K562 (cell line): ENCODE results near the gene WWOX.

Experiments
- ETV6 ChIP-seq, 3 experiments: fragments of 150-350 bp in 1 of 3; sonication (generic) in 1 of 3; formaldehyde crosslinking in 1 of 3; IDR thresholded peaks; 2 replicates each; pipeline versions ENCODE4 v1.6.1 to v1.8.0; 2014 to 2022; ENCODE audit warnings: borderline replicate concordance in 2 of 3, low read depth in 2 of 3, antibody characterized with exemption in 1 of 3, low read length in 1 of 3, mild to moderate bottlenecking in 1 of 3, missing genetic modification reagents in 1 of 3
- JUNB ChIP-seq: fragments of 450-650 bp; formaldehyde crosslinking; conservative IDR thresholded peaks from 2 replicates; pipeline ENCODE4 v1.4.0; 2020; ENCODE audit warnings: mild to moderate bottlenecking
- POU5F1 ChIP-seq: fragments of 150-350 bp; IDR thresholded peaks from 2 replicates; pipeline ENCODE4 v1.6.1; 2014; ENCODE audit warnings: borderline replicate concordance, low read length, low read depth, mild to moderate bottlenecking; ENCODE audit not compliant: partially characterized antibody
- SMARCA5 ChIP-seq: fragments of 450-650 bp; IDR thresholded peaks from 2 replicates; pipeline ENCODE4 v1.6.1; 2016
- SP1 ChIP-seq: sonication (generic); formaldehyde crosslinking; IDR thresholded peaks from 2 replicates; pipeline ENCODE4 v1.8.1; 2022; ENCODE audit warnings: mild to moderate bottlenecking, missing genetic modification reagents
- TRIM24 ChIP-seq, 2 experiments: fragments of 450-650 bp; IDR thresholded peaks; 2 replicates each; pipeline ENCODE4 v1.6.1; 2016
- ZNF121 ChIP-seq: sonication (generic); formaldehyde crosslinking; conservative IDR thresholded peaks from 2 replicates; pipeline ENCODE4 v1.8.0; 2022; ENCODE audit warnings: missing genetic modification reagents
- ZNF174 ChIP-seq: fragments of 250-450 bp; sonication (Bioruptor Pico); IDR thresholded peaks from 2 replicates; pipeline ENCODE4 v1.4.0; 2020; ENCODE audit warnings: mild to moderate bottlenecking
- ZNF217 ChIP-seq: sonication (generic); formaldehyde crosslinking; IDR thresholded peaks from 2 replicates; pipeline ENCODE4 v1.8.0; 2022; ENCODE audit warnings: mild to moderate bottlenecking, missing genetic modification reagents
- ZNF24 ChIP-seq: fragments of 450-650 bp; IDR thresholded peaks from 2 replicates; pipeline ENCODE4 v1.6.1; 2016
- TF ChIP-seq, protein P1 (sequence below), 3 experiments: IDR thresholded peaks in 2 of 3; conservative IDR thresholded peaks in 1 of 3; 2 replicates each; pipeline ENCODE4 v1.5.1; 2011 to 2012; ENCODE audit warnings: low read length in 3 of 3, mild to moderate bottlenecking in 3 of 3, control low read depth in 2 of 3, improper control_type of control experiment in 1 of 3, inconsistent platforms in 1 of 3, low read depth in 1 of 3, mixed read lengths in 1 of 3, moderate library complexity in 1 of 3; ENCODE audit not compliant: insufficient read depth in 2 of 3
- TF ChIP-seq, protein P2 (sequence below): sonication (generic); formaldehyde crosslinking; IDR thresholded peaks from 2 replicates; pipeline ENCODE4 v1.8.1; 2022; ENCODE audit warnings: missing genetic modification reagents
- TF ChIP-seq, protein P3 (sequence below): sonication (generic); formaldehyde crosslinking; IDR thresholded peaks from 2 replicates; pipeline ENCODE4 v1.8.0; 2022; ENCODE audit warnings: mild to moderate bottlenecking, low read depth, missing genetic modification reagents

DNA sequence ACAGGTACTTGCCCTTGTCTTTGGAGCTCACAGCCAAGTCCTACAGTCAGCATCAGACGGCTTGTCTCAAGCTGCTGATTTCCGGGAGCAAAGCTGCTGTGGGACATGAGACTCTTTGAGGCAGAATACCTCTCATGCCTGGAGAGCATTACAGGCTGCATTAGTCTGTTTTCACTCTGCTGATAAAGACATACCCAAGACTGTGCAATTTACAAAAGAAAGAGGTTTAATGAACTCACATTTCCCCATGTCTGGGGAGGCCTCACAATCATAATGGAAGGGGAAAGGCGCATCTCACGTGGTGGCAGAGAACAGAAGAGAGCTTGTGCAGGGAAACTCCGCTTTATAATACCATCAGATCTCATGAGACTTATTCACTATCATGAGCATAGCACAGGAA is 661.2 kb downstream of the WWOX start:
- TF ChIP-seq TRIM24 (IDR thresholded peaks at IDR 0.05) (no peak), ZNF174 (CRISPR knock-in tag) (no peak), ZNF121 (CRISPR knock-in tag) (no peak), ZNF24 (no peak), ZNF217 (CRISPR knock-in tag) (no peak), ETV6 (IDR thresholded peaks at IDR 0.05; ENCODE audit: borderline replicate concordance in 1 of 2, low read depth in 2 of 2, low read length in 1 of 2) (no peak), ETV6 (CRISPR knock-in tag; IDR thresholded peaks at IDR 0.05; ENCODE audit: borderline replicate concordance) (no peak), SMARCA5 (no peak), POU5F1 (no peak), JUNB (CRISPR knock-in tag) (no peak), SP1 (CRISPR knock-in tag) (no peak)
- TF ChIP-seq, protein P1, sequence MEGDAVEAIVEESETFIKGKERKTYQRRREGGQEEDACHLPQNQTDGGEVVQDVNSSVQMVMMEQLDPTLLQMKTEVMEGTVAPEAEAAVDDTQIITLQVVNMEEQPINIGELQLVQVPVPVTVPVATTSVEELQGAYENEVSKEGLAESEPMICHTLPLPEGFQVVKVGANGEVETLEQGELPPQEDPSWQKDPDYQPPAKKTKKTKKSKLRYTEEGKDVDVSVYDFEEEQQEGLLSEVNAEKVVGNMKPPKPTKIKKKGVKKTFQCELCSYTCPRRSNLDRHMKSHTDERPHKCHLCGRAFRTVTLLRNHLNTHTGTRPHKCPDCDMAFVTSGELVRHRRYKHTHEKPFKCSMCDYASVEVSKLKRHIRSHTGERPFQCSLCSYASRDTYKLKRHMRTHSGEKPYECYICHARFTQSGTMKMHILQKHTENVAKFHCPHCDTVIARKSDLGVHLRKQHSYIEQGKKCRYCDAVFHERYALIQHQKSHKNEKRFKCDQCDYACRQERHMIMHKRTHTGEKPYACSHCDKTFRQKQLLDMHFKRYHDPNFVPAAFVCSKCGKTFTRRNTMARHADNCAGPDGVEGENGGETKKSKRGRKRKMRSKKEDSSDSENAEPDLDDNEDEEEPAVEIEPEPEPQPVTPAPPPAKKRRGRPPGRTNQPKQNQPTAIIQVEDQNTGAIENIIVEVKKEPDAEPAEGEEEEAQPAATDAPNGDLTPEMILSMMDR (IDR thresholded peaks at IDR 0.05 in 2 of 3, conservative IDR thresholded peaks at IDR 0.05 in 1 of 3; ENCODE audit: insufficient read depth in 2 of 3, low read depth in 1 of 3, low read length in 3 of 3): no peak
- TF ChIP-seq, protein P2, sequence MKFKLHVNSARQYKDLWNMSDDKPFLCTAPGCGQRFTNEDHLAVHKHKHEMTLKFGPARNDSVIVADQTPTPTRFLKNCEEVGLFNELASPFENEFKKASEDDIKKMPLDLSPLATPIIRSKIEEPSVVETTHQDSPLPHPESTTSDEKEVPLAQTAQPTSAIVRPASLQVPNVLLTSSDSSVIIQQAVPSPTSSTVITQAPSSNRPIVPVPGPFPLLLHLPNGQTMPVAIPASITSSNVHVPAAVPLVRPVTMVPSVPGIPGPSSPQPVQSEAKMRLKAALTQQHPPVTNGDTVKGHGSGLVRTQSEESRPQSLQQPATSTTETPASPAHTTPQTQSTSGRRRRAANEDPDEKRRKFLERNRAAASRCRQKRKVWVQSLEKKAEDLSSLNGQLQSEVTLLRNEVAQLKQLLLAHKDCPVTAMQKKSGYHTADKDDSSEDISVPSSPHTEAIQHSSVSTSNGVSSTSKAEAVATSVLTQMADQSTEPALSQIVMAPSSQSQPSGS (CRISPR knock-in tag): no peak
- TF ChIP-seq, protein P3, sequence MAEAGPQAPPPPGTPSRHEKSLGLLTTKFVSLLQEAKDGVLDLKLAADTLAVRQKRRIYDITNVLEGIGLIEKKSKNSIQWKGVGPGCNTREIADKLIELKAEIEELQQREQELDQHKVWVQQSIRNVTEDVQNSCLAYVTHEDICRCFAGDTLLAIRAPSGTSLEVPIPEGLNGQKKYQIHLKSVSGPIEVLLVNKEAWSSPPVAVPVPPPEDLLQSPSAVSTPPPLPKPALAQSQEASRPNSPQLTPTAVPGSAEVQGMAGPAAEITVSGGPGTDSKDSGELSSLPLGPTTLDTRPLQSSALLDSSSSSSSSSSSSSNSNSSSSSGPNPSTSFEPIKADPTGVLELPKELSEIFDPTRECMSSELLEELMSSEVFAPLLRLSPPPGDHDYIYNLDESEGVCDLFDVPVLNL (CRISPR knock-in tag): no peak
